Spleen (tissue), 11 donors: ENCODE results near the gene CCIN. TPM values are rescaled to one million over a fixed set of nuclear protein-coding genes. Genes with fewer than 3 reads are reported as not detected.

Experiments
- DNase-seq: peaks from one replicate; pipeline ENCODE4 v3.0.0-alpha.2; 2020
- H3K27ac ChIP-seq, 8 donors: fragments of 200-600 bp; sonication (generic) in 7 of 8; 1 replicate in 4 of 8; 2 replicates in 4 of 8; pipeline versions ENCODE4 v1.5.0 to v1.8.0; 2016 to 2021; ENCODE audit warnings: inconsistent platforms in 4 of 8, mild to moderate bottlenecking in 4 of 8, moderate library complexity in 1 of 8
- H3K27me3 ChIP-seq, 7 donors: fragments of 200-600 bp; sonication (generic) in 6 of 7; replicated peaks in 1 of 7; 1 replicate in 4 of 7; 2 replicates in 3 of 7; pipeline versions ENCODE4 v1.5.0 to v1.8.0; 2016 to 2021; ENCODE audit warnings: inconsistent platforms in 3 of 7, mild to moderate bottlenecking in 1 of 7
- H3K36me3 ChIP-seq, 6 donors: fragments of 200-600 bp; sonication (generic) in 5 of 6; 1 replicate in 4 of 6; 2 replicates in 2 of 6; pipeline versions ENCODE4 v1.5.0 to v1.8.0; 2016 to 2021; ENCODE audit warnings: inconsistent platforms in 2 of 6
- H3K4me1 ChIP-seq, 6 donors: fragments of 200-600 bp; sonication (generic) in 5 of 6; 1 replicate in 3 of 6; 2 replicates in 3 of 6; pipeline versions ENCODE4 v1.5.0 to v1.8.0; 2016 to 2021; ENCODE audit warnings: inconsistent platforms in 3 of 6
- H3K4me3 ChIP-seq, 8 donors: fragments of 200-600 bp; sonication (generic) in 7 of 8; 1 replicate in 4 of 8; 2 replicates in 4 of 8; pipeline versions ENCODE4 v1.5.0 to v1.8.0; 2016 to 2021; ENCODE audit warnings: inconsistent platforms in 4 of 8, mild to moderate bottlenecking in 4 of 8, moderate library complexity in 2 of 8
- H3K9me3 ChIP-seq, 8 donors: fragments of 200-600 bp; sonication (generic) in 7 of 8; 1 replicate in 4 of 8; 2 replicates in 4 of 8; pipeline versions ENCODE4 v1.5.0 to v1.8.0; 2016 to 2021; ENCODE audit warnings: inconsistent platforms in 4 of 8
- CTCF ChIP-seq, 11 experiments: fragments of 200-600 bp in 7 of 11; fragments of 450-650 bp in 4 of 11; sonication (generic) in 4 of 11; IDR thresholded peaks in 8 of 11; conservative IDR thresholded peaks in 3 of 11; 1 replicate in 7 of 11; 2 replicates in 4 of 11; pipeline versions ENCODE4 v1.4.0 to v1.8.0; 2016 to 2021; ENCODE audit warnings: antibody characterized with exemption in 11 of 11, inconsistent platforms in 4 of 11, mild to moderate bottlenecking in 1 of 11
- POLR2A ChIP-seq, 3 donors: fragments of 450-650 bp; IDR thresholded peaks; one replicate each; pipeline ENCODE4 v1.5.1; 2017; ENCODE audit warnings: antibody characterized with exemption in 3 of 3, mild to moderate bottlenecking in 1 of 3
- POLR2AphosphoS5 ChIP-seq, 3 donors: sonication (generic); formaldehyde crosslinking; IDR thresholded peaks; one replicate each; pipeline ENCODE4 v1.5.1; 2017; ENCODE audit warnings: antibody characterized with exemption in 3 of 3
- WGBS, 5 donors: extraction: QIAGEN DNeasy Blood & Tissue Kit in 3 of 5; methylation state at CpG; one replicate each; pipeline versions ENCODE4 v1.1.5 to v1.1.7; 2013 to 2018; 5-methylcytosine and 5-hydroxymethylcytosine counted together
- intact Hi-C: fragments of 100-400 bp; cut with DNase I; formaldehyde crosslinking; loops from one replicate; pipeline ENCODE4 v1.15.0; 2023; ENCODE audit warnings: low total_unique reads
- polyA plus RNA-seq, 3 donors: library from polyadenylated mRNA; stranded (reverse); fragments of 200-250 nt; gene quantifications; one replicate each; pipeline ENCODE4 v1.2.1, GENCODE V29; 2013
- total RNA-seq, 7 donors: library from RNA; depleted of rRNA in 3 of 7; stranded (reverse); fragments of >200 nt in 3 of 7; fragmentation: NEBNext Ultra II Directional in 4 of 7; extraction: Animal tissue kit (Norgen Biotek cat#: 25700) in 4 of 7; gene quantifications; one replicate each; pipeline versions ENCODE4 v1.1.0 to v1.2.1, GENCODE V29; 2016 to 2021
- donor health status: healthy with polysubstance abuse.
- donor health status: DM: no; HTN: no; CAD: no; lungs with moderate emphysema.
- donor health status: DM: no; HTN: no; CAD: no.
- donor health status: Bipolar disorder and iron deficiency.
- donor health status: healthy.
- donor health status: DM: no; HTN: no; CAD: no.
- donor health status: DM: yes; HTN: yes; CAD: no.

The CCIN gene
- total and polyA plus RNA-seq, 10 donors: 0.03 to 1.0 (median 0.13) TPM; not detected in 3

GRCh38 chr9:36213387-36213786, 44.2 kb downstream of the CCIN start:
- no peak for DNase-seq
- Histone ChIP-seq H3K27ac (no peak overlapping the region), H3K36me3 (peaks cover 0 to 99% (median 82%) of the 10 kb centered on the region in 6 donors), H3K4me3 (no peak overlapping the region), H3K9me3 (no peaks in the 10 kb centered on the region), H3K4me1 (peaks cover 7 to 80% (median 37%) of the 10 kb centered on the region in 6 donors), H3K27me3 (no peaks in the 10 kb centered on the region)
- WGBS, 5 donors: 79 to 93% (median 88%) methylated on average over 4 of the region's 4 CpGs
- TF ChIP-seq POLR2A (IDR thresholded peaks at IDR 0.05): no peak
- TF ChIP-seq CTCF (IDR thresholded peaks at IDR 0.05 in 8 of 11, conservative IDR thresholded peaks at IDR 0.05 in 3 of 11): no peak
- no peak for TF ChIP-seq POLR2AphosphoS5 (IDR thresholded peaks at IDR 0.05)
- intact Hi-C loops: no loop called here

GRCh38 chr9:36213989-36214388, 44.8 kb downstream of the CCIN start:
- peaks cover 0 to 99% (median 82%) of the 10 kb centered on the region in 6 donors for H3K36me3 ChIP-seq
- no peaks in the 10 kb centered on the region for H3K27me3 ChIP-seq
- no peak overlapping the region for H3K4me3 ChIP-seq
- TF ChIP-seq CTCF (IDR thresholded peaks at IDR 0.05 in 8 of 11, conservative IDR thresholded peaks at IDR 0.05 in 3 of 11) (no peak), POLR2A (IDR thresholded peaks at IDR 0.05) (no peak), POLR2AphosphoS5 (IDR thresholded peaks at IDR 0.05) (no peak)
- intact Hi-C loops: no loop called here
- DNase-seq: no peak
- no peak overlapping the region for H3K27ac ChIP-seq
- H3K4me1 ChIP-seq: peaks cover 6 to 75% (median 36%) of the 10 kb centered on the region in 6 donors
- 70 to 82% (median 77%) methylated on average over 4 of the region's 4 CpGs for WGBS, 5 donors
- no peaks in the 10 kb centered on the region for H3K9me3 ChIP-seq

- intact Hi-C loops: no loop called here
- no peaks in the 10 kb centered on the region for H3K27me3 ChIP-seq
- TF ChIP-seq POLR2A (IDR thresholded peaks at IDR 0.05) (no peak), CTCF (IDR thresholded peaks at IDR 0.05 in 8 of 11, conservative IDR thresholded peaks at IDR 0.05 in 3 of 11) (no peak), POLR2AphosphoS5 (IDR thresholded peaks at IDR 0.05) (no peak)
- DNase-seq: no peak
- H3K27ac ChIP-seq: peak overlapping the region in 1 of 8 donors; percentile 31
- H3K36me3 ChIP-seq: peaks cover 0 to 99% (median 79%) of the 10 kb centered on the region in 6 donors
- peaks cover 0 to 70% (median 31%) of the 10 kb centered on the region in 6 donors for H3K4me1 ChIP-seq
- H3K4me3 ChIP-seq: no peak overlapping the region
- H3K9me3 ChIP-seq: no peaks in the 10 kb centered on the region
These were observed 45.4 kb downstream of the CCIN start for GRCh38 chr9:36214571-36214970.

GRCh38 chr9:36217256-36217968, 48.2 kb downstream of the CCIN start:
- TF ChIP-seq CTCF (IDR thresholded peaks at IDR 0.05 in 8 of 11, conservative IDR thresholded peaks at IDR 0.05 in 3 of 11): no peak
- TF ChIP-seq POLR2AphosphoS5 (IDR thresholded peaks at IDR 0.05): no peak
- TF ChIP-seq POLR2A (IDR thresholded peaks at IDR 0.05): no peak
- 67 to 75% (median 73%) methylated on average over 13 of the region's 13 CpGs for WGBS, 5 donors
- H3K9me3 ChIP-seq: peaks cover 0 to 2% (median 2%) of the 10 kb centered on the region in 8 donors
- no peaks in the 10 kb centered on the region for H3K27me3 ChIP-seq
- H3K27ac ChIP-seq: peak overlapping the region in 2 of 8 donors; percentile 16 to 42
- H3K36me3 ChIP-seq: peaks cover 0 to 99% (median 74%) of the 10 kb centered on the region in 6 donors
- no peak overlapping the region for H3K4me3 ChIP-seq
- no peak for DNase-seq
- peaks cover 0 to 46% (median 11%) of the 10 kb centered on the region in 6 donors for H3K4me1 ChIP-seq
- intact Hi-C loops: no loop called here
